ENCODE results near the gene SAMD1. TPM values are rescaled to one million over a fixed set of nuclear protein-coding genes. Genes with fewer than 3 reads are reported as not detected.

SAMD1 gene
- total and polyA plus RNA-seq, 2 of the 13 experiments (the other 11 are each of a cell fraction or from before 2014, with no cell fraction given): 17.5 to 45.0 TPM

DNA sequence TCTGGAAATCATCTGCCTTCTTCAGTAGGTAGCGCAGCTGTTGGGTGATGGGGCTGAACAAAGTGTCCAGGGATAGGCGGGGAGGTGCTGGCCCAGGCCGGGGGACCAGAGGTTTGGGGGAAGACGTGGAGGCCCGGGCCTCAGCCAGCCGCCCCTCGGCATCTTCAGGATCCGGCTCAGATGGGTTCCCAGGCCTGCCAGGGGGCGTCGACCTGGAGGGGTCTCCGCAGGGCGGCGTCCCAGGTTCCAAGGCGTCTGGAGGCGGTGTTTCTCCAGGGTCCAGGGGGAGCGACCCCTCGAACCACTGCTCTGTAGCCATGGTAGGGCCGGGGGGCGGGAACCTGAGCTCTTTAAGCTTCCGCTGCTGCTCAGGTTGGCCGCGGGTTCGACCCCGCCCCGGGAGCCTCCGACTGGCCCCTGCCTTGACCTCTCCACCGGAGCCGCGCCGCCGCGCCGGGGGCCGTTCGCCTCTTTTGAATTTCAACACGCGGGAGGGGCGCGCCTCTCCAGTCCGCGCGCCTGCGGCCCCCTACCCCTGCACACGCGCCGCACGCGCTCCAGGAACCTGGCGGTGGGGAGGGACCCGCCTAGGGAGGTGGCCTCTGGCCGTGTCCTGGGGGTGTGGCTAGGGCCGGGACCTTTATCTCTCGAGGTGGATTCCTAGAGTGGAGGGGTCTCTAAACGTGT is 5.1 kb downstream of the SAMD1 start, which contains the start of gene C19orf67 (continued):
- TF ChIP-seq, protein P1, sequence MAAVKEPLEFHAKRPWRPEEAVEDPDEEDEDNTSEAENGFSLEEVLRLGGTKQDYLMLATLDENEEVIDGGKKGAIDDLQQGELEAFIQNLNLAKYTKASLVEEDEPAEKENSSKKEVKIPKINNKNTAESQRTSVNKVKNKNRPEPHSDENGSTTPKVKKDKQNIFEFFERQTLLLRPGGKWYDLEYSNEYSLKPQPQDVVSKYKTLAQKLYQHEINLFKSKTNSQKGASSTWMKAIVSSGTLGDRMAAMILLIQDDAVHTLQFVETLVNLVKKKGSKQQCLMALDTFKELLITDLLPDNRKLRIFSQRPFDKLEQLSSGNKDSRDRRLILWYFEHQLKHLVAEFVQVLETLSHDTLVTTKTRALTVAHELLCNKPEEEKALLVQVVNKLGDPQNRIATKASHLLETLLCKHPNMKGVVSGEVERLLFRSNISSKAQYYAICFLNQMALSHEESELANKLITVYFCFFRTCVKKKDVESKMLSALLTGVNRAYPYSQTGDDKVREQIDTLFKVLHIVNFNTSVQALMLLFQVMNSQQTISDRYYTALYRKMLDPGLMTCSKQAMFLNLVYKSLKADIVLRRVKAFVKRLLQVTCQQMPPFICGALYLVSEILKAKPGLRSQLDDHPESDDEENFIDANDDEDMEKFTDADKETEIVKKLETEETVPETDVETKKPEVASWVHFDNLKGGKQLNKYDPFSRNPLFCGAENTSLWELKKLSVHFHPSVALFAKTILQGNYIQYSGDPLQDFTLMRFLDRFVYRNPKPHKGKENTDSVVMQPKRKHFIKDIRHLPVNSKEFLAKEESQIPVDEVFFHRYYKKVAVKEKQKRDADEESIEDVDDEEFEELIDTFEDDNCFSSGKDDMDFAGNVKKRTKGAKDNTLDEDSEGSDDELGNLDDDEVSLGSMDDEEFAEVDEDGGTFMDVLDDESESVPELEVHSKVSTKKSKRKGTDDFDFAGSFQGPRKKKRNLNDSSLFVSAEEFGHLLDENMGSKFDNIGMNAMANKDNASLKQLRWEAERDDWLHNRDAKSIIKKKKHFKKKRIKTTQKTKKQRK (IDR thresholded peaks at IDR 0.05; ENCODE audit: low read length): no peak
- TF ChIP-seq, protein P2, sequence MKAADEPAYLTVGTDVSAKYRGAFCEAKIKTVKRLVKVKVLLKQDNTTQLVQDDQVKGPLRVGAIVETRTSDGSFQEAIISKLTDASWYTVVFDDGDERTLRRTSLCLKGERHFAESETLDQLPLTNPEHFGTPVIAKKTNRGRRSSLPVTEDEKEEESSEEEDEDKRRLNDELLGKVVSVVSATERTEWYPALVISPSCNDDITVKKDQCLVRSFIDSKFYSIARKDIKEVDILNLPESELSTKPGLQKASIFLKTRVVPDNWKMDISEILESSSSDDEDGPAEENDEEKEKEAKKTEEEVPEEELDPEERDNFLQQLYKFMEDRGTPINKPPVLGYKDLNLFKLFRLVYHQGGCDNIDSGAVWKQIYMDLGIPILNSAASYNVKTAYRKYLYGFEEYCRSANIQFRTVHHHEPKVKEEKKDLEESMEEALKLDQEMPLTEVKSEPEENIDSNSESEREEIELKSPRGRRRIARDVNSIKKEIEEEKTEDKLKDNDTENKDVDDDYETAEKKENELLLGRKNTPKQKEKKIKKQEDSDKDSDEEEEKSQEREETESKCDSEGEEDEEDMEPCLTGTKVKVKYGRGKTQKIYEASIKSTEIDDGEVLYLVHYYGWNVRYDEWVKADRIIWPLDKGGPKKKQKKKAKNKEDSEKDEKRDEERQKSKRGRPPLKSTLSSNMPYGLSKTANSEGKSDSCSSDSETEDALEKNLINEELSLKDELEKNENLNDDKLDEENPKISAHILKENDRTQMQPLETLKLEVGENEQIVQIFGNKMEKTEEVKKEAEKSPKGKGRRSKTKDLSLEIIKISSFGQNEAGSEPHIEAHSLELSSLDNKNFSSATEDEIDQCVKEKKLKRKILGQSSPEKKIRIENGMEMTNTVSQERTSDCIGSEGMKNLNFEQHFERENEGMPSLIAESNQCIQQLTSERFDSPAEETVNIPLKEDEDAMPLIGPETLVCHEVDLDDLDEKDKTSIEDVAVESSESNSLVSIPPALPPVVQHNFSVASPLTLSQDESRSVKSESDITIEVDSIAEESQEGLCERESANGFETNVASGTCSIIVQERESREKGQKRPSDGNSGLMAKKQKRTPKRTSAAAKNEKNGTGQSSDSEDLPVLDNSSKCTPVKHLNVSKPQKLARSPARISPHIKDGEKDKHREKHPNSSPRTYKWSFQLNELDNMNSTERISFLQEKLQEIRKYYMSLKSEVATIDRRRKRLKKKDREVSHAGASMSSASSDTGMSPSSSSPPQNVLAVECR (CRISPR knock-in tag; IDR thresholded peaks at IDR 0.05; ENCODE audit: borderline replicate concordance): peak; percentile 30
- TF ChIP-seq, protein P3, sequence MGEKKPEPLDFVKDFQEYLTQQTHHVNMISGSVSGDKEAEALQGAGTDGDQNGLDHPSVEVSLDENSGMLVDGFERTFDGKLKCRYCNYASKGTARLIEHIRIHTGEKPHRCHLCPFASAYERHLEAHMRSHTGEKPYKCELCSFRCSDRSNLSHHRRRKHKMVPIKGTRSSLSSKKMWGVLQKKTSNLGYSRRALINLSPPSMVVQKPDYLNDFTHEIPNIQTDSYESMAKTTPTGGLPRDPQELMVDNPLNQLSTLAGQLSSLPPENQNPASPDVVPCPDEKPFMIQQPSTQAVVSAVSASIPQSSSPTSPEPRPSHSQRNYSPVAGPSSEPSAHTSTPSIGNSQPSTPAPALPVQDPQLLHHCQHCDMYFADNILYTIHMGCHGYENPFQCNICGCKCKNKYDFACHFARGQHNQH (CRISPR knock-in tag; IDR thresholded peaks at IDR 0.05): no peak
- TF ChIP-seq AGO1 (IDR thresholded peaks at IDR 0.05; ENCODE audit: low read depth, low read length, poor library complexity, severe bottlenecking): peak; percentile 58
- TF ChIP-seq HHEX (CRISPR knock-in tag; IDR thresholded peaks at IDR 0.05): no peak
- TF ChIP-seq KLF16 (CRISPR knock-in tag; IDR thresholded peaks at IDR 0.05): no peak
- TF ChIP-seq STAG1 (CRISPR knock-in tag; IDR thresholded peaks at IDR 0.05): no peak
- TF ChIP-seq MTA3 (CRISPR knock-in tag; IDR thresholded peaks at IDR 0.05): no peak
- TF ChIP-seq, protein P4, sequence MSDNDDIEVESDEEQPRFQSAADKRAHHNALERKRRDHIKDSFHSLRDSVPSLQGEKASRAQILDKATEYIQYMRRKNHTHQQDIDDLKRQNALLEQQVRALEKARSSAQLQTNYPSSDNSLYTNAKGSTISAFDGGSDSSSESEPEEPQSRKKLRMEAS (IDR thresholded peaks at IDR 0.05): 0 out of 2 replicates have a peak, but pooled peaks have one; percentile 28
- TF ChIP-seq, protein P5, sequence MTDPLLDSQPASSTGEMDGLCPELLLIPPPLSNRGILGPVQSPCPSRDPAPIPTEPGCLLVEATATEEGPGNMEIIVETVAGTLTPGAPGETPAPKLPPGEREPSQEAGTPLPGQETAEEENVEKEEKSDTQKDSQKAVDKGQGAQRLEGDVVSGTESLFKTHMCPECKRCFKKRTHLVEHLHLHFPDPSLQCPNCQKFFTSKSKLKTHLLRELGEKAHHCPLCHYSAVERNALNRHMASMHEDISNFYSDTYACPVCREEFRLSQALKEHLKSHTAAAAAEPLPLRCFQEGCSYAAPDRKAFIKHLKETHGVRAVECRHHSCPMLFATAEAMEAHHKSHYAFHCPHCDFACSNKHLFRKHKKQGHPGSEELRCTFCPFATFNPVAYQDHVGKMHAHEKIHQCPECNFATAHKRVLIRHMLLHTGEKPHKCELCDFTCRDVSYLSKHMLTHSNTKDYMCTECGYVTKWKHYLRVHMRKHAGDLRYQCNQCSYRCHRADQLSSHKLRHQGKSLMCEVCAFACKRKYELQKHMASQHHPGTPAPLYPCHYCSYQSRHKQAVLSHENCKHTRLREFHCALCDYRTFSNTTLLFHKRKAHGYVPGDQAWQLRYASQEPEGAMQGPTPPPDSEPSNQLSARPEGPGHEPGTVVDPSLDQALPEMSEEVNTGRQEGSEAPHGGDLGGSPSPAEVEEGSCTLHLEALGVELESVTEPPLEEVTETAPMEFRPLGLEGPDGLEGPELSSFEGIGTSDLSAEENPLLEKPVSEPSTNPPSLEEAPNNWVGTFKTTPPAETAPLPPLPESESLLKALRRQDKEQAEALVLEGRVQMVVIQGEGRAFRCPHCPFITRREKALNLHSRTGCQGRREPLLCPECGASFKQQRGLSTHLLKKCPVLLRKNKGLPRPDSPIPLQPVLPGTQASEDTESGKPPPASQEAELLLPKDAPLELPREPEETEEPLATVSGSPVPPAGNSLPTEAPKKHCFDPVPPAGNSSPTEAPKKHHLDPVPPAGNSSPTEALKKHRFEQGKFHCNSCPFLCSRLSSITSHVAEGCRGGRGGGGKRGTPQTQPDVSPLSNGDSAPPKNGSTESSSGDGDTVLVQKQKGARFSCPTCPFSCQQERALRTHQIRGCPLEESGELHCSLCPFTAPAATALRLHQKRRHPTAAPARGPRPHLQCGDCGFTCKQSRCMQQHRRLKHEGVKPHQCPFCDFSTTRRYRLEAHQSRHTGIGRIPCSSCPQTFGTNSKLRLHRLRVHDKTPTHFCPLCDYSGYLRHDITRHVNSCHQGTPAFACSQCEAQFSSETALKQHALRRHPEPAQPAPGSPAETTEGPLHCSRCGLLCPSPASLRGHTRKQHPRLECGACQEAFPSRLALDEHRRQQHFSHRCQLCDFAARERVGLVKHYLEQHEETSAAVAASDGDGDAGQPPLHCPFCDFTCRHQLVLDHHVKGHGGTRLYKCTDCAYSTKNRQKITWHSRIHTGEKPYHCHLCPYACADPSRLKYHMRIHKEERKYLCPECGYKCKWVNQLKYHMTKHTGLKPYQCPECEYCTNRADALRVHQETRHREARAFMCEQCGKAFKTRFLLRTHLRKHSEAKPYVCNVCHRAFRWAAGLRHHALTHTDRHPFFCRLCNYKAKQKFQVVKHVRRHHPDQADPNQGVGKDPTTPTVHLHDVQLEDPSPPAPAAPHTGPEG (CRISPR knock-in tag; IDR thresholded peaks at IDR 0.05): 0 out of 2 replicates have a peak, but pooled peaks have one; percentile 35
- TF ChIP-seq NFKB2 (CRISPR knock-in tag; IDR thresholded peaks at IDR 0.05; ENCODE audit: borderline replicate concordance): peak; percentile 48; the same call in 1 of the 2 replicates
- no peak for TF ChIP-seq ATRX (CRISPR knock-in tag; IDR thresholded peaks at IDR 0.05; ENCODE audit: borderline replicate concordance)
- no peak for TF ChIP-seq ARNT2 (CRISPR knock-in tag; IDR thresholded peaks at IDR 0.05; ENCODE audit: low read depth)
